ENCODE measurements around the gene PRR27. TPM values are rescaled to one million over a fixed set of nuclear protein-coding genes. Genes with fewer than 3 reads are reported as not detected.

The PRR27 gene
- under 1 TPM in 2 of 3 donors, not detected in 1; 0.06 to 0.07 TPM for polyA plus RNA-seq (ENCODE audit: insufficient read length in 3 of 3)

- no peak for DNase-seq (ENCODE audit: low read depth in 3 of 3, low spot score in 2 of 3)
These were observed at the start of gene PRR27 for GRCh38 chr4:70153937-70154336. TSS of gene PRR27 (plus strand) at chr4:70154237. CDS start at chr4:70154376, 139 bp downstream.

- DNase-seq (ENCODE audit: low read depth in 3 of 3, low spot score in 2 of 3): no peak
These were observed 43.1 kb upstream of the PRR27 start for GRCh38 chr4:70110917-70111316.

GRCh38 chr4:70113656-70114055 lies 40.4 kb upstream of the PRR27 start:
- DNase-seq (ENCODE audit: low read depth in 3 of 3, low spot score in 2 of 3): no peak

- DNase-seq (ENCODE audit: low read depth in 3 of 3, low spot score in 2 of 3): no peak
These were observed 39.9 kb upstream of the PRR27 start for GRCh38 chr4:70114096-70114495.

- DNase-seq (ENCODE audit: low read depth in 3 of 3, low spot score in 2 of 3): no peak
These were observed 33.7 kb upstream of the PRR27 start for GRCh38 chr4:70120323-70120722.

- DNase-seq (ENCODE audit: low read depth in 3 of 3, low spot score in 2 of 3): no peak
These were observed 20.6 kb upstream of the PRR27 start for GRCh38 chr4:70133473-70133872.

- DNase-seq (ENCODE audit: low read depth in 3 of 3, low spot score in 2 of 3): no peak
These were observed 15.3 kb upstream of the PRR27 start for GRCh38 chr4:70138751-70139150.

GRCh38 chr4:70151271-70151670 lies 2.8 kb upstream of the PRR27 start:
- DNase-seq (ENCODE audit: low read depth in 3 of 3, low spot score in 2 of 3): no peak

GRCh38 chr4:70152088-70152487 lies 1.9 kb upstream of the PRR27 start:
- DNase-seq (ENCODE audit: low read depth in 3 of 3, low spot score in 2 of 3): no peak

GRCh38 chr4:70158576-70158975 lies 4.5 kb downstream of the PRR27 start:
- DNase-seq (ENCODE audit: low read depth in 3 of 3, low spot score in 2 of 3): no peak

- DNase-seq (ENCODE audit: low read depth in 3 of 3, low spot score in 2 of 3): no peak
These were observed 23.1 kb downstream of the PRR27 start for GRCh38 chr4:70177090-70177489.

GRCh38 chr4:70178075-70178660 lies 24.1 kb downstream of the PRR27 start:
- DNase-seq (ENCODE audit: low read depth in 3 of 3, low spot score in 2 of 3): no peak

- DNase-seq (ENCODE audit: low read depth in 3 of 3, low spot score in 2 of 3): no peak
These were observed 25.8 kb downstream of the PRR27 start for GRCh38 chr4:70179811-70180210.

- no peak for DNase-seq (ENCODE audit: low read depth in 3 of 3, low spot score in 2 of 3)
These were observed 27.8 kb downstream of the PRR27 start for GRCh38 chr4:70181864-70182263.

GRCh38 chr4:70182517-70183167 lies 28.6 kb downstream of the PRR27 start:
- no peak for DNase-seq (ENCODE audit: low read depth in 3 of 3, low spot score in 2 of 3)

GRCh38 chr4:70183168-70183939 lies 29.3 kb downstream of the PRR27 start:
- no peak for DNase-seq (ENCODE audit: low read depth in 3 of 3, low spot score in 2 of 3)

GRCh38 chr4:70183940-70184246 lies 29.9 kb downstream of the PRR27 start:
- no peak for DNase-seq (ENCODE audit: low read depth in 3 of 3, low spot score in 2 of 3)

GRCh38 chr4:70187216-70187615 lies 33.2 kb downstream of the PRR27 start:
- DNase-seq (ENCODE audit: low read depth in 3 of 3, low spot score in 2 of 3): no peak

- DNase-seq (ENCODE audit: low read depth in 3 of 3, low spot score in 2 of 3): no peak
These were observed 36.5 kb downstream of the PRR27 start for GRCh38 chr4:70190579-70190978.

GRCh38 chr4:70191647-70192046 lies 37.6 kb downstream of the PRR27 start:
- DNase-seq (ENCODE audit: low read depth in 3 of 3, low spot score in 2 of 3): no peak

GRCh38 chr4:70192895-70193294 lies 38.9 kb downstream of the PRR27 start:
- DNase-seq (ENCODE audit: low read depth in 3 of 3, low spot score in 2 of 3): no peak

- no peak for DNase-seq (ENCODE audit: low read depth in 3 of 3, low spot score in 2 of 3)
These were observed 41.4 kb downstream of the PRR27 start, which contains the start of gene ODAM for GRCh38 chr4:70195425-70195824. TSS of gene ODAM (plus strand) at chr4:70195725. CDS start at chr4:70196544, 819 bp downstream.
